H1 (cell line): ENCODE measurements around the gene RGS5. TPM values are rescaled to one million over a fixed set of nuclear protein-coding genes. Genes with fewer than 3 reads are reported as not detected.

Experiments used
- CTCF ChIA-PET: fragments of 300-600 bp; sonication (Branson Sonifier 250); formaldehyde crosslinking; loops from one replicate; lab custom pipeline; 2021; ENCODE audit not compliant: partially characterized antibody; lab: Charles Lee
- POLR2A ChIA-PET: fragments of 300-600 bp; sonication (Branson Sonifier 250); formaldehyde crosslinking; loops from one replicate; lab custom pipeline; 2021; ENCODE audit warnings: inconsistent platforms; ENCODE audit not compliant: partially characterized antibody; lab: Charles Lee
- DNase-seq, 2 experiments: peaks; one replicate each; pipeline versions ENCODE4 v3.0.0 to v3.0.0-alpha.2; 2010 to 2022; ENCODE audit warnings: low spot score in 2 of 2, low read depth in 1 of 2, mixed read lengths in 1 of 2
- FAIRE-seq: peaks from 2 replicates; lab custom pipeline; 2011; peaks lifted over from hg19 to GRCh38; lab: Jason Lieb, UNC
- H2AFZ ChIP-seq: 2 replicates; pipeline ENCODE4 v1.8.1; 2012; ENCODE audit warnings: low read length, inconsistent platforms
- H2AK5ac ChIP-seq: 2 replicates; pipeline ENCODE4 v1.6.1; 2013; ENCODE audit warnings: low read depth, low read length
- H2BK120ac ChIP-seq: replicated peaks from 2 replicates; pipeline ENCODE3; 2013; ENCODE audit warnings: low read depth, low read length, inconsistent platforms
- H2BK12ac ChIP-seq: 2 replicates; pipeline ENCODE4 v1.6.1; 2013; ENCODE audit warnings: low read depth, low read length
- H2BK15ac ChIP-seq: 2 replicates; pipeline ENCODE4 v1.6.1; 2013; ENCODE audit warnings: low read length
- H2BK20ac ChIP-seq: 2 replicates; pipeline ENCODE4 v1.6.1; 2013; ENCODE audit warnings: low read length
- H2BK5ac ChIP-seq: 2 replicates; pipeline ENCODE4 v1.6.1; 2013; ENCODE audit warnings: low read depth, low read length
- H3K14ac ChIP-seq: 2 replicates; pipeline ENCODE4 v1.6.1; 2013; ENCODE audit warnings: inconsistent platforms; ENCODE audit not compliant: insufficient read length
- H3K18ac ChIP-seq: 2 replicates; pipeline ENCODE4 v1.6.1; 2013; ENCODE audit warnings: low read length; ENCODE audit errors: extremely low read depth
- H3K23ac ChIP-seq: 2 replicates; pipeline ENCODE4 v1.6.1; 2013; ENCODE audit warnings: inconsistent platforms; ENCODE audit not compliant: insufficient read length
- H3K23me2 ChIP-seq: 2 replicates; pipeline ENCODE4 v1.6.1; 2013; ENCODE audit warnings: low read depth, low read length
- H3K27ac ChIP-seq: 2 replicates; pipeline ENCODE4 v1.6.1; 2011; ENCODE audit warnings: low read depth, low read length, inconsistent platforms
- H3K27me3 ChIP-seq, 4 experiments: replicated peaks in 1 of 4; 1 replicate in 1 of 4; 2 replicates in 3 of 4; pipeline versions ENCODE4 v1.6.1 to v1.8.1; 2011 to 2013; ENCODE audit warnings: low read length in 3 of 4, mild to moderate bottlenecking in 3 of 4, inconsistent platforms in 2 of 4, mixed read lengths in 2 of 4, moderate library complexity in 1 of 4; ENCODE audit not compliant: control insufficient read depth in 3 of 4, insufficient read depth in 3 of 4; ENCODE audit errors: extremely low read depth in 1 of 4
- H3K36me3 ChIP-seq, 4 experiments: 2 replicates each; pipeline versions ENCODE4 v1.6.1 to v1.8.1; 2011 to 2013; ENCODE audit warnings: mild to moderate bottlenecking in 4 of 4, low read length in 3 of 4, moderate library complexity in 2 of 4, control low read depth in 1 of 4, inconsistent platforms in 1 of 4; ENCODE audit not compliant: insufficient read depth in 4 of 4, control insufficient read depth in 2 of 4
- H3K4ac ChIP-seq: replicated peaks from 2 replicates; pipeline ENCODE3; 2013; ENCODE audit warnings: low read length, low read depth, mixed read lengths, inconsistent platforms; ENCODE audit not compliant: insufficient read length
- H3K4me1 ChIP-seq, 4 experiments: replicated peaks in 1 of 4; 1 replicate in 1 of 4; 2 replicates in 3 of 4; pipeline versions ENCODE4 v1.6.1 to v1.8.1; 2011 to 2013; ENCODE audit warnings: low read length in 3 of 4, inconsistent platforms in 2 of 4, mixed read lengths in 1 of 4; ENCODE audit not compliant: insufficient read depth in 4 of 4, control insufficient read depth in 3 of 4
- H3K4me2 ChIP-seq, 2 experiments: 2 replicates each; pipeline versions ENCODE4 v1.6.1 to v1.8.1; 2011 to 2013; ENCODE audit warnings: low read depth in 2 of 2, low read length in 2 of 2, control low read depth in 1 of 2, inconsistent platforms in 1 of 2, mild to moderate bottlenecking in 1 of 2; ENCODE audit not compliant: insufficient read depth in 1 of 2
- H3K4me3 ChIP-seq, 4 experiments: fragments of 200-600, 300-600 bp in 1 of 4; sonication (generic), shearing (Covaris generic), sonication (Bioruptor Twin) in 1 of 4; 2 replicates each; pipeline versions ENCODE4 v1.5.1 to v1.8.1; 2011 to 2016; ENCODE audit warnings: low read length in 4 of 4, low read depth in 3 of 4, control low read depth in 2 of 4, inconsistent platforms in 2 of 4, mild to moderate bottlenecking in 2 of 4, mixed read lengths in 1 of 4, moderate library complexity in 1 of 4; ENCODE audit not compliant: insufficient read depth in 2 of 4; ENCODE audit errors: extremely low read depth in 1 of 4
- H3K56ac ChIP-seq: replicated peaks from 2 replicates; pipeline ENCODE3; 2013; ENCODE audit warnings: low read depth, mild to moderate bottlenecking, mixed read lengths, low read length, inconsistent platforms; ENCODE audit not compliant: insufficient read length
- H3K79me1 ChIP-seq: 2 replicates; pipeline ENCODE4 v1.6.1; 2013; ENCODE audit warnings: low read depth, low read length, control low read depth
- H3K79me2 ChIP-seq, 2 experiments: 2 replicates each; pipeline versions ENCODE4 v1.6.1 to v1.8.1; 2012 to 2013; ENCODE audit warnings: low read length in 2 of 2, mild to moderate bottlenecking in 2 of 2, inconsistent platforms in 1 of 2; ENCODE audit not compliant: insufficient read depth in 2 of 2, control insufficient read depth in 1 of 2
- H3K9ac ChIP-seq, 4 experiments: replicated peaks in 1 of 4; 1 replicate in 1 of 4; 2 replicates in 3 of 4; pipeline versions ENCODE4 v1.6.1 to v1.8.1; 2011 to 2013; ENCODE audit warnings: low read depth in 3 of 4, low read length in 3 of 4, control low read depth in 2 of 4, mild to moderate bottlenecking in 2 of 4, moderate library complexity in 2 of 4, inconsistent platforms in 1 of 4; ENCODE audit errors: extremely low read depth in 1 of 4
- H3K9me3 ChIP-seq, 2 experiments: 2 replicates each; pipeline versions ENCODE4 v1.6.1 to v1.8.1; 2012 to 2013; ENCODE audit warnings: mild to moderate bottlenecking in 2 of 2, moderate library complexity in 2 of 2, control low read depth in 1 of 2, inconsistent platforms in 1 of 2, low read depth in 1 of 2, low read length in 1 of 2, mixed read lengths in 1 of 2; ENCODE audit not compliant: insufficient read depth in 2 of 2
- H4K20me1 ChIP-seq, 2 experiments: replicated peaks in 1 of 2; 2 replicates each; pipeline versions ENCODE3 to v1.8.1; 2011 to 2013; ENCODE audit warnings: inconsistent platforms in 2 of 2, low read length in 2 of 2, mild to moderate bottlenecking in 1 of 2; ENCODE audit not compliant: insufficient read depth in 2 of 2, control insufficient read depth in 1 of 2
- H4K5ac ChIP-seq: 2 replicates; pipeline ENCODE4 v1.6.1; 2013; ENCODE audit warnings: low read length, low read depth, mixed read lengths, inconsistent platforms; ENCODE audit not compliant: insufficient read length
- H4K8ac ChIP-seq: 2 replicates; pipeline ENCODE4 v1.8.0; 2013; ENCODE audit warnings: mild to moderate bottlenecking, moderate library complexity, low read length, inconsistent platforms; ENCODE audit not compliant: insufficient read depth; ENCODE audit errors: extremely low read depth
- H4K91ac ChIP-seq: replicated peaks from 2 replicates; pipeline ENCODE3; 2013; ENCODE audit warnings: low read length, mixed read lengths, inconsistent platforms; ENCODE audit not compliant: insufficient read length
- ATF2 ChIP-seq: IDR thresholded peaks from 2 replicates; pipeline ENCODE4 v1.6.1; 2012; ENCODE audit warnings: low read length, inconsistent platforms
- BACH1 ChIP-seq: IDR thresholded peaks from 2 replicates; pipeline ENCODE4 v1.6.1; 2012; ENCODE audit warnings: low read length, improper control_type of control experiment
- BRCA1 ChIP-seq: IDR thresholded peaks from 2 replicates; pipeline ENCODE4 v1.6.1; 2012; ENCODE audit warnings: low read depth, low read length, improper control_type of control experiment
- CTBP2 ChIP-seq: IDR thresholded peaks from 2 replicates; pipeline ENCODE4 v1.7.0; 2011; ENCODE audit warnings: borderline replicate concordance, mild to moderate bottlenecking, moderate library complexity, mixed read lengths, low read length; ENCODE audit not compliant: insufficient read depth, insufficient read length
- FOSL1 ChIP-seq: IDR thresholded peaks from 2 replicates; pipeline ENCODE4 v1.6.1; 2011; ENCODE audit warnings: mild to moderate bottlenecking, low read depth, low read length, moderate library complexity; ENCODE audit not compliant: insufficient read depth
- HDAC6 ChIP-seq: IDR thresholded peaks from one replicate; pipeline ENCODE4 v1.7.1; 2012; ENCODE audit warnings: low read depth, mild to moderate bottlenecking, inconsistent platforms, low read length, moderate library complexity
- KDM4A ChIP-seq: IDR thresholded peaks from one replicate; pipeline ENCODE4 v1.7.1; 2012; ENCODE audit warnings: low read depth, mild to moderate bottlenecking, moderate library complexity, low read length, inconsistent platforms; ENCODE audit not compliant: severe bottlenecking
- POLR2AphosphoS5 ChIP-seq: IDR thresholded peaks from 2 replicates; pipeline ENCODE4 v1.6.1; 2011; ENCODE audit warnings: low read depth, low read length
- RXRA ChIP-seq: IDR thresholded peaks from 2 replicates; pipeline ENCODE4 v1.6.1; 2011; ENCODE audit warnings: low read depth, mild to moderate bottlenecking, low read length, moderate library complexity; ENCODE audit not compliant: insufficient read depth
- YY1 ChIP-seq: IDR thresholded peaks from 2 replicates; pipeline ENCODE4 v1.6.1; 2011; ENCODE audit warnings: low read depth, mild to moderate bottlenecking, low read length
- WGBS, 2 experiments: shearing (Covaris generic) in 1 of 2; methylation state at CpG; one replicate each; pipeline versions ENCODE4 v1.1.6 to v1.1.7; 2013 to 2015; ENCODE audit warnings: low lambda C conversion rate in 2 of 2, mixed read lengths in 2 of 2, inconsistent platforms in 1 of 2, low coverage in 1 of 2, missing lambda C conversion rate in 1 of 2; ENCODE audit not compliant: insufficient replicate concordance in 2 of 2, insufficient coverage in 1 of 2, insufficient read length in 1 of 2; ENCODE audit errors: extremely low coverage in 1 of 2, missing lambda C conversion rate in 1 of 2; 5-methylcytosine and 5-hydroxymethylcytosine counted together
- polyA plus RNA-seq, 7 experiments: library from polyadenylated mRNA; depleted of rRNA in 3 of 7; stranded (reverse) in 5 of 7; unstranded in 2 of 7; fragments of >200 nt in 5 of 7; fragments of 200-250 nt in 2 of 7; gene quantifications; 1 replicate in 5 of 7; 2 replicates in 1 of 7; 4 replicates in 1 of 7; pipeline versions ENCODE4 v1.2.1 to v1.2.3, GENCODE V29; 2011 to 2013; ENCODE audit warnings: missing spikeins in 2 of 7, mixed read lengths in 2 of 7
- total RNA-seq: library from RNA; stranded (reverse); fragmentation: NEBNext Ultra II Directional; extraction: Animal tissue kit (Norgen Biotek cat#: 25700); gene quantifications from 2 replicates; pipeline ENCODE4 v1.2.1, GENCODE V29; 2021

RGS5 gene
- total and polyA plus RNA-seq, 2 of the 8 experiments (the other 6 are each of a cell fraction or from before 2014, with no cell fraction given): 75.5 to 103 TPM

DNA sequence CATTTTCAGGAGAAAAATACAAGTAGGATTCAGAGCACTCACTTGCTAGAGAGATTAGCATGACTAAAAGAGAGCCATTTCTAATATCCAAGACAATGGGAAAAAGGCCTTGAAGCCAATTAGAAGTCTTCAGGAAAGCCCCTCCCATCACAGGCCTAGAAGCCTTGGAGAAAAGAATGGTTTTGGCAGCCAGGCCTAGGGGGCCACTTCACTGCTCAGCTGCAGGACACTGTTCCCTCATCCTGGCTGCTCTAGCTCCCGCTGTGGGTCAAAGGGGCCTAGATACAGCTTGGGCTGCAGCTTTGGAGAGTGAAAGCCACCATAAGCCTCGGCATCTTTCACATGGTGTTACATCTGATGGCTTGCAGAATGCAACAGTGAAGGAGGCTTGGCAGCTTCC, 70.7 kb downstream of the RGS5 start:
- H2AFZ ChIP-seq: 0 out of 2 replicates have a peak overlapping the region, but pooled peaks have one; percentile 46
- H3K79me1 ChIP-seq: no peaks in the 10 kb centered on the region
- no peak overlapping the region for H3K27ac ChIP-seq
- no peak overlapping the region for H4K5ac ChIP-seq
- no peak overlapping the region for H4K91ac ChIP-seq
- no peak overlapping the region for H3K18ac ChIP-seq
- CTCF ChIA-PET: interaction anchor here (1.1 to 2.1 kb wide), 2 partner anchors 43 to 253 kb away, joined by 4 to 6 read pairs; no protein-coding TSS in a partner anchor
- peaks cover 0 to 4% (median 1%) of the 10 kb centered on the region in 4 experiments; a peak in 2 of 7 replicates for H3K4me1 ChIP-seq
- no peak overlapping the region for H3K4me3 ChIP-seq
- no peak overlapping the region for H3K9ac ChIP-seq
- H3K9me3 ChIP-seq: no peaks in the 10 kb centered on the region
- no peak overlapping the region for H3K23ac ChIP-seq
- no peak overlapping the region for H2BK120ac ChIP-seq
- H2BK15ac ChIP-seq: no peak overlapping the region
- no peak overlapping the region for H3K4me2 ChIP-seq
- H3K56ac ChIP-seq: no peak overlapping the region
- H2BK5ac ChIP-seq: no peak overlapping the region
- DNase-seq (no peak), FAIRE-seq (no peak)
- H3K14ac ChIP-seq: no peak overlapping the region
- H3K23me2 ChIP-seq: no peaks in the 10 kb centered on the region
- 78% methylated on average over 2 of the region's 2 CpGs; no CpG with 5 or more reads in 1 of the 2 experiments for WGBS, 2 experiments
- POLR2A ChIA-PET: interaction anchor here (1.0 kb wide), 1 partner anchor 27 kb away, joined by 3 read pairs; no protein-coding TSS in a partner anchor
- no peak overlapping the region for H2AK5ac ChIP-seq
- H3K79me2 ChIP-seq: no peaks in the 10 kb centered on the region
- no peak overlapping the region for H3K4ac ChIP-seq
- no peak overlapping the region for H2BK12ac ChIP-seq
- H3K27me3 ChIP-seq: no peaks in the 10 kb centered on the region
- H4K20me1 ChIP-seq: no peaks in the 10 kb centered on the region
- no peaks in the 10 kb centered on the region for H3K36me3 ChIP-seq
- TF ChIP-seq ATF2 (no peak), CTBP2 (no peak), YY1 (no peak), BRCA1 (no peak), BACH1 (no peak), POLR2AphosphoS5 (no peak), KDM4A (no peak), HDAC6 (no peak), RXRA (no peak), FOSL1 (no peak)
- 0 out of 2 replicates have a peak overlapping the region, but pooled peaks have one; percentile 87 for H2BK20ac ChIP-seq
- no peak overlapping the region for H4K8ac ChIP-seq
